Measurements from ENCODE around the gene CYTL1. TPM values are rescaled to one million over a fixed set of nuclear protein-coding genes. Genes with fewer than 3 reads are reported as not detected.
A peak's percentile ranks its signal among the peaks of the same experiment; 100 is the strongest.

The CYTL1 gene
- total RNA-seq, 4 donors from 2014 or later = 1.3 to 7.4 (median 3.7) TPM

DNA sequence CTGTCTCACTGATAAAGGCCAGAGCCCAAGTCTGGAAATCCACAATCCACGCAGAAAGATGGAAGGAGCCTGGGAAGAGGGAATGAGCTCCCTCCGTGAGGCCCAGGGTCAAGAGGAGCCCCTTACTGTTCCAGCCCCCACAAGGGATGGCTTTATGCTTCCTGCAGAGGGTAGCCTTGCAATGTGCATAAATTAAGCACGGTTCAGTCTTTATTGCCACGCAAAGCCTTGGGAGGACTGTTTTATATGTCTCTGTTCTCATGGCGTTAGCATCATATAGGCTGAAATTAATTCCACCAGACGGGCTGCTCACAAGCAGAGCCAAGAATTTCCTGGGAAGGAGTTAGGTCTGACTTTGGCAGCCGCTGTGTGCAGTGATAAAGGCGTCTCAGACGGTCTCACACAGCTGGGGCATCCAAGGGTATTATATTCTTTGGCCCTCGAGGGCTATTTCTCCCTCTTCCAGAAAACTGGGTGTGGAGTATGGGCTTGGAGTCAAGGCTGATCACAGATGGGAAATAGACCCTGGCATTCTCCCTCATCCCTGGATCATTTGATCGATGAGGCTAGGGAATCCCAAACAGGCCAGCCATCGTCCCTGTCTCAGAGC lies 38.5 kb downstream of the CYTL1 start:
- no peaks in the 10 kb centered on the region for H3K27me3 ChIP-seq
- no peak for TF ChIP-seq POLR2A (IDR thresholded peaks at IDR 0.05)
- TF ChIP-seq, protein P1, sequence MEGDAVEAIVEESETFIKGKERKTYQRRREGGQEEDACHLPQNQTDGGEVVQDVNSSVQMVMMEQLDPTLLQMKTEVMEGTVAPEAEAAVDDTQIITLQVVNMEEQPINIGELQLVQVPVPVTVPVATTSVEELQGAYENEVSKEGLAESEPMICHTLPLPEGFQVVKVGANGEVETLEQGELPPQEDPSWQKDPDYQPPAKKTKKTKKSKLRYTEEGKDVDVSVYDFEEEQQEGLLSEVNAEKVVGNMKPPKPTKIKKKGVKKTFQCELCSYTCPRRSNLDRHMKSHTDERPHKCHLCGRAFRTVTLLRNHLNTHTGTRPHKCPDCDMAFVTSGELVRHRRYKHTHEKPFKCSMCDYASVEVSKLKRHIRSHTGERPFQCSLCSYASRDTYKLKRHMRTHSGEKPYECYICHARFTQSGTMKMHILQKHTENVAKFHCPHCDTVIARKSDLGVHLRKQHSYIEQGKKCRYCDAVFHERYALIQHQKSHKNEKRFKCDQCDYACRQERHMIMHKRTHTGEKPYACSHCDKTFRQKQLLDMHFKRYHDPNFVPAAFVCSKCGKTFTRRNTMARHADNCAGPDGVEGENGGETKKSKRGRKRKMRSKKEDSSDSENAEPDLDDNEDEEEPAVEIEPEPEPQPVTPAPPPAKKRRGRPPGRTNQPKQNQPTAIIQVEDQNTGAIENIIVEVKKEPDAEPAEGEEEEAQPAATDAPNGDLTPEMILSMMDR (IDR thresholded peaks at IDR 0.05) = no peak
- intact Hi-C loops (cut with DNase I) = no loop called here
- no peak for DNase-seq
- WGBS, 2 donors = 63 to 73% methylated on average over 10 to 12 of the region's 12 CpGs
- H3K27ac ChIP-seq = no peak overlapping the region
- no peaks in the 10 kb centered on the region for H3K9me3 ChIP-seq
- no peaks in the 10 kb centered on the region for H3K36me3 ChIP-seq
- no peak overlapping the region for H3K4me3 ChIP-seq (replicated peaks in 1 of 3)
- no peaks in the 10 kb centered on the region for H3K4me1 ChIP-seq

DNA sequence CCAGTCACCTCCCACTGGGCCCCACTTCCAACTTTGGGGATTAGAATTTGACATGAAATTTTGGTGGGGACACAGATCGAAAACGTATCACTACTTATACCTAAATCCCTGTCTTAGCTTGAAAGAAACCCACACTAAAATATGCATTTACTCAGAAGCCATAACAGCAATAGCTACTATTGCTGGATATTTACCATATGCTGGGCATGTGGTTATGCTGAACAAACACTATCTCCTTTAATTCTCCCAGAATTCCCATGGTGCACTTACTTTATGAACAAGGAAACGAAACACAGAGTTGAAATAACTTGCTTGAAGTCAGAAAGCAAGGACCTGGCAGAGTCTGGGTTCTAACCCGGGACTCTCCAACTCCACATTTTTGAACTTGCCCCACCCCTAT lies 39.3 kb downstream of the CYTL1 start:
- H3K4me3 ChIP-seq (replicated peaks in 1 of 3) = no peak overlapping the region
- no peak for DNase-seq
- intact Hi-C loops (cut with DNase I) = no loop called here
- 84 to 86% methylated on average over 4 of the region's 4 CpGs for WGBS, 2 donors
- no peaks in the 10 kb centered on the region for H3K27me3 ChIP-seq
- no peaks in the 10 kb centered on the region for H3K36me3 ChIP-seq
- no peak overlapping the region for H3K27ac ChIP-seq
- H3K4me1 ChIP-seq = no peaks in the 10 kb centered on the region
- TF ChIP-seq POLR2A (IDR thresholded peaks at IDR 0.05) = no peak
- TF ChIP-seq, protein P1 (IDR thresholded peaks at IDR 0.05) = no peak
- no peaks in the 10 kb centered on the region for H3K9me3 ChIP-seq

DNA sequence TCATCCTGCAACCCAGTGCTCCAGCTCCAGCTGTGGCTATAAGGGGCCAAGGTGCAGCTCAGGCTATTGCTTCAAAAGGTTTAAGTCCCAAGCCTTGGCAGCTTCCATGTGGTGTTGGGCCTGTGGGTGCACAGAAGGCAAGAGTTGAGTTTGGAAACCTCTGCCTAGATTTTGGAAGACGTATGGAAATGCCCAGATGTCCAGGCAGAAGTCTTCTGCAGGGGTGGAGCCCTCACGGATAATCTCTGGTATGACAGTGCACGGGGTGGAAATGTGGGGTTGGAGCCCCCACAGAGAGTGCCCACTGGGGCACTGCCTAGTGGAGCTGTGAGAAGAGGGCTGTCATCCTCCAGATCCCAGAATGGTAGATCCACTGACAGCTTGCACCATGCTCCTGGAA lies 44.5 kb downstream of the CYTL1 start:
- WGBS, 2 donors = 83 to 94% methylated on average over 3 of the region's 3 CpGs
- H3K36me3 ChIP-seq = no peaks in the 10 kb centered on the region
- DNase-seq = no peak
- intact Hi-C loops (cut with DNase I) = no loop called here
- no peaks in the 10 kb centered on the region for H3K4me1 ChIP-seq
- H3K9me3 ChIP-seq = no peaks in the 10 kb centered on the region
- H3K4me3 ChIP-seq (replicated peaks in 1 of 3) = no peak overlapping the region
- no peak overlapping the region for H3K27ac ChIP-seq
- H3K27me3 ChIP-seq = no peaks in the 10 kb centered on the region
- TF ChIP-seq POLR2A (IDR thresholded peaks at IDR 0.05) = no peak
- TF ChIP-seq, protein P1 (IDR thresholded peaks at IDR 0.05) = no peak

DNA sequence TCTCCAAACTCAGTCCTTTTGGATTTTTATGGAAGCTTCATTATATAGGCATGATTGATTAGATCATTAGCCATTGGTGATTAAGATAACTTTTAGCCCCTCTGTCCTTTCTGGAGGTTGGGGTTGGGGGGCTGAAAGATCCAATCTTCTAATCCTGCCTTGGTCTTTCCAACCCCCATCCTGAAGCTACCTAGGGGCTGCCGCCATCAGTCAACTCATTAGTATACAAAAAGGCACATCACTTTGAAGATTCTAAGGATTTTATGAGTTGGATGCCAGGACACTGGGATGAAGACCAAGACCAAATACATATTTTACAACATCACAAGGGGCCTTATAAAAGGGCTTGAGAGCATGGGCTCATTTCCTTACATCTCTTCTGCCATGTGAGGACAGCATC lies 47.5 kb downstream of the CYTL1 start:
- Histone ChIP-seq H3K4me1 (no peaks in the 10 kb centered on the region), H3K36me3 (no peaks in the 10 kb centered on the region), H3K27me3 (no peaks in the 10 kb centered on the region), H3K9me3 (no peaks in the 10 kb centered on the region), H3K4me3 (replicated peaks in 1 of 3) (no peak overlapping the region), H3K27ac (no peak overlapping the region)
- no peak for DNase-seq
- WGBS, 2 donors = 88 to 92% methylated on average over 1 of the region's 1 CpG
- intact Hi-C loops (cut with DNase I) = no loop called here
- no peak for TF ChIP-seq POLR2A (IDR thresholded peaks at IDR 0.05)
- TF ChIP-seq, protein P1 (IDR thresholded peaks at IDR 0.05) = no peak

DNA sequence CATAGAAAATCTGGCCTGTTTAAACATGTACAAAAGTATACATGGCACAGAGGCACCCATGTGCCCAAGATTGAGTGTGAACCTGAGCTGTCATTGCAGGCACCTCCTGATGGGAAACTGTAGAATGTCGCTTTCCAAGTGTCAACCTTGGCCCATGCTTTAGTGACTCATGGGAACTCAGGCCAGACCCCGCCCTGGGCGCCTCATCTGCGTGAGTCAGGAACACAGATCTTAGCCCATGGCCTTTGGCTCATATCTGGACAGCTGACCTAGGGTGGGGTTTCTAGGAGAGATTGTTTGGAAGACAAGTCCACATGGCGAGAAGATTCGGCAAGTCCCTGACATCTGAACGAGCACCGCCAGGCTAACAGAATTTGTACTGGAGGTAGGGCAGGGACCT lies 50.0 kb downstream of the CYTL1 start:
- 68 to 69% methylated on average over 8 of the region's 8 CpGs for WGBS, 2 donors
- intact Hi-C loops (cut with DNase I) = no loop called here
- no peak for TF ChIP-seq POLR2A (IDR thresholded peaks at IDR 0.05)
- TF ChIP-seq, protein P1 (IDR thresholded peaks at IDR 0.05) = no peak
- peak in 1 of 2 donors; percentile 14 for DNase-seq
- Histone ChIP-seq H3K9me3 (no peaks in the 10 kb centered on the region), H3K36me3 (no peaks in the 10 kb centered on the region), H3K27ac (no peak overlapping the region), H3K27me3 (no peaks in the 10 kb centered on the region), H3K4me1 (no peaks in the 10 kb centered on the region), H3K4me3 (replicated peaks in 1 of 3) (no peak overlapping the region)

All from thyroid gland (tissue), 4 donors.